Testis (tissue), 2 donors: ENCODE data around the gene ABI3BP.

Source experiments
- CTCF ChIP-seq, 3 experiments: fragments of 450-650 bp in 2 of 3; fragments of 200-600 bp in 1 of 3; sonication (generic) in 1 of 3; IDR thresholded peaks; one replicate each; pipeline ENCODE4 v1.5.1; 2016 to 2019; ENCODE audit warnings: antibody characterized with exemption in 3 of 3, mild to moderate bottlenecking in 2 of 3, moderate library complexity in 1 of 3
- POLR2A ChIP-seq: fragments of 450-650 bp; IDR thresholded peaks from one replicate; pipeline ENCODE4 v1.6.1; 2017; ENCODE audit warnings: antibody characterized with exemption, mild to moderate bottlenecking, moderate library complexity

DNA sequence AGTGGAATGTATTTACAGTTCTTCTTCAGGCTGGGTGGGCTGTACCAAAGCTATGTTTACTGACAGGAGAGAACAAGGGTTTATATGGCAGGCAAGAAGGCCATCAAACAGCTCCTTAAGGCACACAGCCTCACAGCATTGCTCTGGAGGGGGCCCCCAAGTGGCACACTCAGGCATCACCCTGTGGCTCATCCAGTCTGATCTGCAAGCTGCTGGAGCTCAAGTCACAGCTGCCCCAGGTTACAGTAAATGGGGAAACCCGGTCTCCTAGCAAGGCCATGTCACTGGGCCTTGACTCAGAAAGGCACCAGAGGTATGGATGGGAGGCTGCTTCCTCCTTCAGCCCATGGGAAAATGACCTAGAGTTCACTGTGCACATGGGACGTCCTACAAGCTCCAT lies 216.5 kb downstream of the ABI3BP start:
- TF ChIP-seq CTCF (IDR thresholded peaks at IDR 0.05) (no peak), POLR2A (no peak)
